GM19099 (cell line): ENCODE results near the gene CD4.

Experiments used
- POLR2A ChIP-seq: IDR thresholded peaks from 3 replicates; pipeline ENCODE4 v1.6.1; 2011; ENCODE audit warnings: low read depth; ENCODE audit not compliant: insufficient read length; ENCODE audit errors: extremely low read depth

CD4 gene

DNA sequence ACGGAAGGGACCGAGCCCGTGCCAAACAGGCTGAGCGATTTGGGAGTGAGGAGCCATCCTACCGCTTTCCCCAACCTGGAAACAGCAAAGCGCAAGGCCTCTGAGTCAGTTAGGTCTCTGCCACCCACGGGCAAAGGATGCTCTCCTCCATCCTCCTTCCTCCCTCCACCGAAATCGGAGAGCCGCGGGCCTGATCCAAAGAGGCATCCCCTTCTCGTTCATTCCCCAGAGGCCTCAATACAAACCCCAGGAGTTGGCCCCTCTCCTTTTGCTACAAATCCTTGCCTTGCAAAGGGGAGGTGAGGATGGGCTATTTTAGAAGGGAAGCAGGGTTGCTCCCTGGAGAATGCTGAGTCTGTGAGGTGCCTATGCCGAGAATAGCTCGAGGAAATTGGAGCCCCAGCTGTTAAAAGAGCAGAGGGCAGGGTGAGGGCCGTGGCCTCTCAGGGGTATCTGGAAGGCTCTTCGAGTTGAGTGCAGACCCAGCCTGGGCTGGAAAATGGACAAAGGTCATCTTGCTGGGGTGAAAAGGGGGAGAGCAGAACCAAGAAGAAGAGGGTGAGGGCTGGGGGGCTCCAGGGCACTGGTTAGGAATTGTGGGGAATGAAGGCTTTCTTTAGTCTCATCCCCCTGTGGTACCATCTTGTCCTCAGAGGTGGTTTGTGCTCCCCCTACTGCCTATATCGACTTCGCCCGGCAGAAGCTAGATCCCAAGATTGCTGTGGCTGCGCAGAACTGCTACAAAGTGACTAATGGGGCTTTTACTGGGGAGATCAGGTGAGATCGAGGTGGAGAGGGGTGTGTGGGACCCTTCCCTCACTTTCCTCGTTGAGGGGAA, 79.1 kb downstream of the CD4 start:
- TF ChIP-seq POLR2A: no peak

GRCh38 chr12:6869049-6870021, 80.0 kb downstream of the CD4 start:
- no peak for TF ChIP-seq POLR2A
